HG03571 (cell line): Measurements from ENCODE around the gene LRRC8E.
"Not testable (repeated sequence)": the region's sequence is repeated elsewhere in the genome, so short reads cannot be mapped to it uniquely, and the experiment has no call there.

Experiments
- ATAC-seq: cut with Tn5 transposase; IDR thresholded peaks from one replicate; pipeline ENCODE4 v1.9.1; 2021; ENCODE audit not compliant: unreplicated experiment

LRRC8E gene

DNA sequence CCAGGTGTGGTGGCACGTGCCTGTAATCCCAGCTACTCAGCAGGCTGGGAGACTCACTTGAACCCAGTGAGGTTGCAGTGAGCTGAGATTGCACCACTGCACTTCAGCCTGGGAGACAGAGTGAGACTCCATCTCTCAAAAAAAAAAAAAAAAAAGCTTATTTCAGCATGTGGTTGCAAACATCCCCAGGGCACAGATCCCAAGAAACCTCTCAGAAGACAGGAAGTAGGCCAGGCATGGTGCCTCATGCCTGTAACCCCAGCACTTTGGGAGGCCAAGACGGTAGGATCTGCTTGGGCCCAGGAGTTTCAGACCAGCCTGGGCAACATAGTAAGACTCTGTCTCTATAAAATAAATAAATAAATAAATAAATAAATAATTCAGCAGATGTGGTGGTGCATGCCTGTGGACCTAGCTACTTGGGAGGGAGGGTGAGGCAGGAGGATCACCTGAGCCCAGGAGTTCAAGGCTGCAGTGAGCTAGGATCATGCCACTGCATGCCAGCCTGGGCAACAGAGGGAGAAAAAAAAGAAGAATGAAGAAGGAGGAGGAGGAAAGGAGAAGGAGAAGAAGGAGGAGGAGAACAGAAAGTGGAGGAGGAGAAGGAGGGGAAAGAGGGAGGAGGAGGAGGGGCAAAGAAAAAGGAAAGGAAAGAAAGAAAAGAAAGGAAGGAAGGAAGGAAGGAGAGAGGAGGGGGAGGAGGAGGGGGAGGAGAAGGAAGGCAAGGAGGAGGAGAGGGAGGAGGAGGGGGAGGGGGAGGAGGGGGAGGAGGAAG is 4.3 kb upstream of the LRRC8E start:
- no peak for ATAC-seq

DNA sequence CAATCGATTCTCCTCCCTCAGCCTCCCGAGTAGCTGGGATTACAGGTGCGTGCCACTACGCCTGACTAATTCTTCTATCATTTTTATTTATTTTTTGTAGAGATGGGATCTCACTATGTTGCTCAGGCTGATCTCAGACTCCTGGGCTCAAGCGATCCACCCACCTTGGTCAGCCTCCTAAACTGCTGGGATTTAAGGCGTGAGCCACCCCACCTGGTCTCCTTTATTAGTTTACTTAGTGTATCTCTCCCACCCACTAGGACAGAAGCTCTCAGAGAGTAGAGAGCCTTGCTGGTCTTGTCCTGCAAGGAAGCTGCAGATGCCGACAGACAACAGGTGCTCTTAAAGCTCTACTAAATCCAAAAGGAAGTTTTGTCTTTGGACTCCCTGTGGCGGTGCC is 2.5 kb upstream of the LRRC8E start:
- no peak for ATAC-seq

DNA sequence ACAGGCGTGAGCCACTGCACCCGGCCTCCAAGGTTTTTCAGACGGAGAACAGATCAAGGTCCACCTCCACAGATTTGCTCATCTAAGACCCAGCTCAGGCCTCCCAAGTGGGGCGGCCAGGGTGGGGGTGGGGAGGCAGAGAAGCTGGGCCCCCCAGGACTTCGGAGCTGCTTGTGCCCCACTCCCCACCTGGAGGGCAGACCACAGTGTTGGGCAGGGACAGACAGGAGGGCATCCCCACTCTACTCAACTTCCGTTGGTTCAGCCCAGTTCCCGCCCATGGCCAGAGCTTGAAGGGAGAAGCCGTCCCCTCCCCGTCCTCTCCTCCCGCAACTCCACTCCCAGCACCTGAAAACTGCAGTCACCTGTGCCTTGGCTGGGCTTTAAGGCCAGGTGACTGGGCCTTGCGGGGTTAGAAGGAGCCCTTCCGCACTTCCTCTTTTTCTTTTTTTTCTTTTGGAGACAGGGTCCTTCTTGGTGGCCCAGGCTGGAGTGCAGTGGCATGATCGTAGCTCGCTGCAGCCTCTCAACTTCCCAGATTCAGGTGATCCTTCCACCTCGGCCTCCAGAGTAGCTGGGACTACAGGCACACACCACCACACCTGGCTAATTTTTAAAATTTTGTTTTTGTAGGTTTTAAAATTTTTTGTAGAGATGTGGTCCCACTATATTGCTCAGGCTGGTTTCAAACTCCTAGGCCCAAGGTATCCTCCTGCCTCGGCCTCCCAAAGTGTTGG is 734 bp upstream of the LRRC8E start:
- no peak for ATAC-seq

DNA sequence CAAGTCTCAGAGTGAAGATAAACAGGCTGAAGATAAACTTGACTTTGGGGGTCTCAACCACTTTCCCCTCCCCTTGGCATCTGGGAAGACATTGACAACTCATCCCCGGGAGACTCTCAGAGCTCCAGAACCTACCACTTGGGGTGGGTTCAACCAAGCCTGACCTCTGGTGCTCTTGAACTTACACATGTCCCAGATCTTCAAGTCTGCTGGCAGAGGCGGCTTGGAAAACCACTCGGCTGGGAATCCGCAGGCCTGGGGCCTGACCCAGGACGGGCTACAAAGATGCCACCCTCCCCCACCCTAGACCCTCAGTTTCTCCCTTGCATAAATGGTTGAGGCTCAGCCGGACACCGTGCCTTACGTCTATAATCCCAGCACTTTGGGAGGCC is 512 bp downstream of the LRRC8E start:
- no peak for ATAC-seq

DNA sequence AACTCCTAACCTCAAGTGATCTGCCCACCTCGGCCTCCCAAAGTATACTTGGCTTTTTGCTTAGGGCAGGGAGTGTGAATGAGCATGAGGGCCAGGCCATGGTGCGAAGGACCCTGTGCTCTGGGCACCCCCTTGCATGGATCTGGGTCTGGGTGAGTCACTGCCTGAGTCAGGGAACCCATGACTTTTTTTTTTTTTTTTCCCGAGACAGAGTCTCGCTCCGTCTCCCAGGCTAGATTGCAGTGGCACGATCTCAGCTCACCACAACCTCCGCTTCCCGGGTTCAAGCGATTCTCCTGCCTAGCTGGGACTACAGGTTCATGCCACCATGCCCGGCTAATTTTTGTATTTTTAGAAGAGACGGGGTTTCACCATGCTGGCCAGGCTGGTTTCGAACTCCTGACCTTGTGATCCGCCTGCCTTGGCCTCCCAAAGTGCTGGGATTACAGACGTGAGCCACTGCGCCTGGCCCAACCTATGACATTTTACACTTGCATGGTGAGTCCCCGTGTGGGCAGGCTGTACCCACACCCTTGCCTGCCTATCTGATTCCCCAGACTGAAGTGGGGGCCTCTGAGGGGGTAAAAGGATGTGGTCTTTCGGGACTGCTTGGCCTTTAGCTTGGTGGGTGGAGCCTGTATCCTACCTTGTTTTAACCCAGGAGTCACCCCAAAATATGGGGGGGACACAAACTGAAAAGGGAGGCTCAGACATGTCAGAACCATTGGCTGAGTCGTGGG is 5.2 kb downstream of the LRRC8E start:
- not testable (repeated sequence) for ATAC-seq

DNA sequence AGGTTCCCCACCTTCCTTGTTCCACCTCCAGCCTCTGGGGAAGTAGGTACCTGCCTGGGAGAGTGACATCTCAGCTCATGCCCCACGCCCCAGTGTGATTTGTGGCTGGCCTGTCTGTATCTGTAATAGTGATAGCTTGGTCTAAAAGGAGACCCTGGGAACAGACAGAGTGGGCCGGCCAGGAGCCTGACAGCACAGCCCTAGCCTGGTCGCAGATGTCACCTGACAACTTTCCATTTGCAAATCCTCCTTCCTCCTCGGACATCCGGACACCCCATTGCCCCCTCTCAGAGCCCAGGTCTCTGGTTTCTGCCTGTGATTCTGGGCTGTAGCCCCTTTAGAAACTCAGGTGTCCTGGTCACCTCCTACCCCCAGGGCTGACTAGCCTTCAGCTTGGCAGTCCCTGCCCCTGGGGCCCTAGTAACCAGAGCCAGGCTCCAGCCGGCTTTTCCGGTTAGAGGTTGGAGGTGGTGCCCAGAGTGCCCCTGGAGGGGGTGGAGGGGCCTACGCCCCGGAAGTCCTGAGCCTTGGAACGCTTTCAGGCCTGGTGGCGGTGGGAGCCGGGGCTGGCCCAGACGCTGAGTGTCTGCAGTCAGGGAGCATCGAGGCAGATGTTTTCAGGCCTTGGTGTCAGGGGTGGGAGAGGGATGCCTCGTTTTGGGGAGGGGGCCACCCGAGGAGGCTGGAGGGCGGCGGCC is 6.5 kb downstream of the LRRC8E start:
- no peak for ATAC-seq

DNA sequence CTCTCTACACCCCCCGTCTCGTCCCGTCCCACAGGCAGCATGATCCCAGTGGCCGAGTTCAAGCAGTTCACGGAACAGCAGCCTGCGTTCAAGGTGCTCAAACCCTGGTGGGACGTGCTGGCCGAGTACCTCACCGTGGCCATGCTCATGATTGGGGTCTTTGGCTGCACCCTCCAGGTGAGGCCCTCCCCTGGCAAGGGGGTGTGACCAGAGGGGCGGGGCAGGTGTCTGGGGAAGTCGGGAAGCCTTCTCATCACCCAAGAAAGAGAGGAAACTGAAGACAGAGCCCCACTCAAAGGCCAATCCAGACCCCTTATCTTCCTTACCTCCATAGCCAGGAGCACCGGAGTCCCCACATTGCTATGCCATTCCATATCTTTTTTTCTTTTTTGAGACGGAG is 7.3 kb downstream of the LRRC8E start:
- no peak for ATAC-seq

DNA sequence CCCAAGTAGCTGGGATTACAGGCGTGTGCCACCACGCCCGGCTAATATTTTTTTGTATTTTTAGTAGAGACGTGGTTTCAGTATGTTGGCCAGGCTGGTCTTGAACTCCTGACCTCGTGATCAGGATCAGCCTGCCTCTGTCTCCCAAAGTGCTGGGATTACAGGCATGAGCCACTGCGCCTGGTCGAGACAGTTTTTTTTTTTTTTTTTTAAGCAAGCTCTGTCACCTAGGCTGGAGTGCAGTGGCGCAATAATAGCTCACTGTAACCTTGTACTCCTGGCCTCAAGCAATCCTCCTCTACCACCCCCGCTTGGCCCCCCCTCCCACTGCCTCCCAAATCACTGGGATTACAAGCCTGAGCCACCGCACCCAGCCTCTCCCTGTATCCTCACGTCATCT is 9.0 kb downstream of the LRRC8E start:
- ATAC-seq, result no peak

DNA sequence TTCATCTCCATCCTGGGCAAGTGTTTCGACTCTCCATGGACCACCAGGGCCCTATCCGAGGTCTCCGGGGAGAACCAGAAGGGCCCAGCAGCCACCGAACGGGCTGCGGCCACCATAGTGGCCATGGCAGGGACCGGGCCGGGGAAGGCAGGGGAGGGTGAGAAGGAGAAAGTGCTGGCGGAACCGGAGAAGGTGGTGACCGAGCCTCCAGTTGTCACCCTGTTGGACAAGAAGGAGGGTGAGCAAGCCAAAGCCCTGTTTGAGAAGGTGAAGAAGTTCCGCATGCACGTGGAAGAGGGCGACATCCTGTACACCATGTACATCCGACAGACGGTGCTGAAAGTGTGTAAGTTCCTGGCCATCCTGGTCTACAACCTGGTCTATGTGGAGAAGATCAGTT is 10.7 kb downstream of the LRRC8E start:
- ATAC-seq, result no peak

DNA sequence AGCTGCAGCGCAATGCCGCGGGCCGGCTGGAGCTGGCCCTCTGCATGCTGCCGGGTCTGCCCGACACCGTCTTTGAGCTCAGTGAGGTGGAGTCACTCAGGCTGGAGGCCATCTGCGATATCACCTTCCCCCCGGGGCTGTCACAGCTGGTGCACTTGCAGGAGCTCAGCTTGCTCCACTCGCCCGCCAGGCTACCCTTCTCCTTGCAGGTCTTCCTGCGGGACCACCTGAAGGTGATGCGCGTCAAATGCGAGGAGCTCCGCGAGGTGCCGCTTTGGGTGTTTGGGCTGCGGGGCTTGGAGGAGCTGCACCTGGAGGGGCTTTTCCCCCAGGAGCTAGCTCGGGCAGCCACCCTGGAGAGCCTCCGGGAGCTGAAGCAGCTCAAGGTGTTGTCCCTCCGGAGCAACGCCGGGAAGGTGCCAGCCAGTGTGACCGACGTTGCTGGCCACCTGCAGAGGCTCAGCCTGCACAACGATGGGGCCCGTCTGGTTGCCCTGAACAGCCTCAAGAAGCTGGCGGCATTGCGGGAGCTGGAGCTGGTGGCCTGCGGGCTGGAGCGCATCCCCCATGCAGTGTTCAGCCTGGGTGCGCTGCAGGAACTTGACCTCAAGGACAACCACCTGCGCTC is 11.6 kb downstream of the LRRC8E start:
- ATAC-seq, result no peak

DNA sequence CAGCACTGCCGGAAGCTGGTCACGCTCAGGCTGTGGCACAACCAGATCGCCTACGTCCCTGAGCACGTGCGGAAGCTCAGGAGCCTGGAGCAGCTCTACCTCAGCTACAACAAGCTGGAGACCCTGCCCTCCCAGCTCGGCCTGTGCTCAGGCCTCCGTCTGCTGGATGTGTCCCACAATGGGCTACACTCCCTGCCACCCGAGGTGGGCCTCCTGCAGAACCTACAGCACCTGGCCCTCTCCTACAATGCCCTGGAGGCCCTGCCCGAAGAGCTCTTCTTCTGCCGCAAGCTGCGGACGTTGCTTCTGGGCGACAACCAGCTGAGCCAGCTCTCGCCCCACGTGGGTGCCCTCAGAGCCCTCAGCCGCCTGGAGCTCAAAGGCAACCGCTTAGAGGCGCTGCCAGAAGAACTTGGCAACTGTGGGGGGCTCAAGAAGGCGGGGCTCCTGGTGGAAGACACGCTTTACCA is 12.1 kb downstream of the LRRC8E start:
- ATAC-seq, result no peak

DNA sequence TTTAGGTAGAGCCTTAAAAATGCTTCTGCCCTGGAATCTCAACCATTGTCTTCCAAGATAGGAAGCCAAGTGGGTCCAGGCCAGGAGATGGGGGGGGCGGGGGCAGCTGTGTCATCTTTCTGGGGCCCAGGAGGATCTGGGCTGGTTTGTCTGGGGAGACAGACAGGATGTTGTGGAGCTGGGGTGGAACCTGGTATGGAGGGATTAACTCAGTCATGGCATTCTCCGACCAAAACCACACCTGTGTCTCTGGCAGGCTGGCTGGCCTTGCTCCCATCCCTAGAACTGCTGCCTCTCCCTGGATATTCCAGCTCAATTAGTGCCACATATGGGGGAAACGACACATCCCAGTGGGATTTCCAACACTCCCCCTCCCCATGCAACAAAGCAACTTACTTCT is 12.6 kb downstream of the LRRC8E start:
- no peak for ATAC-seq

DNA sequence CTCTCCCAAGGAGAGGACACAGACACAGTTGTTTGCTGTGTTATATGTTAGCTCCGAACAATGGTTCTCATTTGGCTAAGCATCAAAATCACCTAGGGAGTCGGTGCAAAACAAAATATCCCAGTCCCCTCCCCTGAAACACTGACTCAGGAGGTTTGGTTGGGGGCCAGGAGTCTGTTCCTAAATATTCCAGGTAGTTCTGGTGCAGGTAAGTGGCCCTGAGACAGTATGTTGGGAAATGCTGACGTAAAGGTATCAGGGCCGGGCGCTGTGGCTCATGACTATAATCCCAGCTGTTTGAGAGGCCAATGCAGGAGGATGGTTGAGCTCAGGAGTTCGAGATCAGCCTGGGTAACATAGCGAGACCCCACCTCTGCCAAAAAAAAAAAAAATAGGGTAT is 13.0 kb downstream of the LRRC8E start:
- ATAC-seq, result no peak

DNA sequence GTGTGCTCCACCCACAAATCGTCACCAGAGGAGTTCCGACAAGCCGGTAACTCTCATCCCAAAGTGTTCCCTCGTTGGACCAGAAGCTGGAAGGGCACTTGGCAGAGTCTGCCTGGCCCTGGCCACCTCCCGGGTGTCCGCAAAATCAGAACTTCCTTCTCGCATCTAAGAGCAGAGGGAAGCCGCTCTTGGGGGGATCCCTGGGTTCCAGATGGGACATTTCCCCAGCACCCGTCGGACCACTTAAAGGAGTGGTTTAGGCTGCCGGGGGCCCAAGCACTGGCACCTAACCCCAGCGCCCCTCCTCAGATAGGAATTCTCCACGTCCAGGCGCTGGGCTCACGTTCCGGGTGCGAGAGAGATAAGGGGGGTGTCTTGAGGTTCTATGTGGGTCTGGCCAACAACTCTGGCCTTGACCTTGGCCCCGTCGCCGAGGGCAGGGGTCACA is 14.5 kb downstream of the LRRC8E start:
- ATAC-seq, result peak; percentile 4

DNA sequence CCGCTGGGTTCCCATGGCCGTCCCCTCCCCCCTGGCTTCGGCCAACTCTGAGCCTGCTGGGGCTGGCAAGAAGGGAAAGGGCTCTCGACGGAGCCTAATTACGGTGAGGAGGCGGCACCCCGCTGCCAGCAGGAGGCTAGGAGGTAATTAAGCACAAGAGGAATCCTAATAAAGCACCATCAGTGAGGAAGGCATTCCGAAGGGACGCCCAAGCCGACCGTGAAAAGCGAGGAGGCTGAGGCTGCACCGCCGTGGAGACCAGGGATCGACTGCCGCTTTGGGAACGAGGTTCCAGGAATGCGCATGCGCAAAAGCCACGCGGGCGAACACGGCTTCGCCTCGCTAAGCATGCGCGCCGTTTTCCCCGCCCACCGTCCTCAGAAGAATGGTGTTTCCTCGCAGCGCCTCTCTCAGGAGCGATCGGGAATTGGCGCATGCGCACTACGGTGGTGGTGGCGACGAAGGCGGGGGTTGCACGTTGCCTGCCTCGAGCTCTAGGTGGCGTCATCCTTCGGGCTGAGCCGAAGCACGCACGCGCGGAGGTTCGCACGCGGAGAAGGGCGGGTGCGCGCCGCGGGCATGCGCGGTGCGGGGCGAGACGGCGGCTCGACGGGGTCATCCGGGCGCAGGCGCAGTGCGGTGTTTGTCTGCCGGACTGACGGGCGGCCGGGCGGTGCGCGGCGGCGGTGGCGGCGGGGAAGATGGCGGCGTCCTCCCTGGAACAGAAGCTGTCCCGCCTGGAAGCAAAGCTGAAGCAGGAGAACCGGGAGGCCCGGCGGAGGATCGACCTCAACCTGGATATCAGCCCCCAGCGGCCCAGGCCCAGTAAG is 15.1 kb downstream of the LRRC8E start, which contains the start of gene MAP2K7:
MAP2K7 (plus strand) TSS at position 634 of the 830 bp plus-strand sequence; CDS start at position 702, 68 bp downstream.
- peak; percentile 74 for ATAC-seq

DNA sequence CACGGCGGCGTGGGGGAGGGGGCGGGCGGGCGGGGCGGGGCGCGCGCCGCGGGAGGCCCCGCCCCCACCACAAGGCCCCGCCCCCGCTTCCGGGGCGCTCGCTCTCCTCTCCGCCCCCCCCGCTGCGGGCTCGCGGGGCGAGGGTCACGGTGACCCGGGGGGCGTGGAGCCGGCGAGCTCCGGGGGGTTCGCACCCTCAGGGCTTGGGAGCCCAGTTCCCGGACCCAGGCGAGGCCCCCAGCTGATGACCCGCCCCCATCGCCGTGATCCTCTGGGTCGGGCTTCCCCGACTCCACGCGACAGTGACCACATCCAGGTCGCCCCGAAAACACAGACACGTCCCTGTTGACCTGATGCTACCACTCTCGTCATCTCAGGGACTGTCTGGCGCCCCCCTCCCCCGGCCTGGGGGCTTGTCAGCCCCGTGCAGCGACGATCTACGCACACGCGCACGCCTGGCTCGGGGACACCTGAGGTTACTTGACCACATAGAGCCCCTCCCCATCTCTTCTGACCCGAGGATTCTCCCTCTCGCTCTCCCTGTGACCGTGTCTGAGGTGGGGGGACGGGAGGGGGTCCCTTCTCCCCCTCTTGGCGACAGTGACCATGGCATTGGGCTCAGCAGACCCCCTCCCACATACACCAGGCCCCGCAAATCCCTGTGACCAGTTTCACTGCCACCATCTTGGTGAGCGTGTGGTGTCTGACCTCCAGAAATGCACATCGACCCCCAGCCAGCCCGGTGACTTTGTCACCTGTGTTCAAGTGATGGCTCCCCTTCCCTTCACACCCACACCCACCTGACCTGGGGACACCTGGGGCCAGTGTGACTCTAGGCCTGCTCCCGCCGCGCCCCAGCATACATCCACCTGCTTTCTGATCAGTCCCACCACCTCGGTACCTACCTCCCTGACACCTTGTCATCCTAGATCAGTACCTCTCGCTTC is 16.0 kb downstream of the LRRC8E start:
- ATAC-seq, result peak; percentile 27

DNA sequence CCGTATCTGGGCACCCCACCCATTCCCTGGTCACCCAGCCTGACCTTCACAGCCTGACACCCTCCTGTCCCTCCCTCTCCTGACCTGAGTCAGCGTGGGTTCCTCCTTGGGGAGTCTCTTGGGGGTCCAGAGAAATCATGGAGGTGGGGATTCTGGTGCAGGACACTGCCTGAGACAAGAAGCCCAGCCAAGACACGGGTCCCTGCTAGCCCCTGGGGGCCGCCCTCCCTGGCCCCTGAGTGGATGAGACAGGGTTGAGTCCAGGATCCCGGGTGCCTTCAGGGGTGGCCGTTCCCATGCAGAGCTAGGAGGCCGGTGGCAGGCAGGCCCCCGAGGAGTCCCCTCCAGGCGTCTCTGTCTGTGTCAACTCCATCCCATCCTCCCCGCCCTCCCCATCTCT is 17.0 kb downstream of the LRRC8E start:
- no peak for ATAC-seq

DNA sequence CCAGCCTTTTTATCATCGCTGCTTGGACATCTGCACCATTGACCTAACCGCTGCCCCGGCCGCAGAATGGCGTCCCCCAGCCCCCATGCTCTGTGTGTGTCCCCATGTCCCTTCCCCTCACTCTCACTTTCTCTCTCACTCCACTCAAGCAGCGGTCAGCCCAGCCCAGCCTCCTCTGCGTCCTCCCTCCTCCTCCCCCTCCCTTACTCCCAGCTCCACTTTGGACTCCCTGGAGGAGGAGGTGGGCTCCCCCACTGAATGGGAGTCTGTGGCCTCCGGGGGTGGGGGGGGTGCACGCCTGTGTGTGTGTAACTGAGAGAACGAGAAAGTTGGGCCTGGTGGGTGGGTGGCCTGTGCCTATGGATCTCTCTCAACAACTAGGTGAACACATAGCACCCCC is 17.5 kb downstream of the LRRC8E start:
- no peak for ATAC-seq

DNA sequence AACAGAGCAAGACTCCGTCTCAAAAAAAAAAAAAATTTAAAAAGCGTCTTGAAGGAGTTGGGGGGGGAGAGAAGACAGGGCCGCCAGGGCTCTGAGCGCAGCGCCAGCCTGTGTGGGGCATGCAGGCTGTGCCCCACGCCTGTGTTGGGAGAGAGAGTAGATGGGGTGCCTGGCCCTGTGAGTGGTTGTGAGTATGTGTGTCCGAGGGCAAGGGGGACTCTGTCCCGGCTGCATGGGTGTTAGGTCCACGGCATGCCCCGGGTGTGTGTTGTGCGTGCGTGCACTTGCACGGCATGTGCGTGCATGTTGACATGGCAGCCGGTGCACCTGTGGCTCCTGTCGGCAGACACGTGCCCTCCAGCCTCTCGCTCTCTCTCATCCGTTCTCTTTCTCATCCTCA is 18.8 kb downstream of the LRRC8E start:
- ATAC-seq, result no peak
